ENCODE results near the gene MED1.

DNA sequence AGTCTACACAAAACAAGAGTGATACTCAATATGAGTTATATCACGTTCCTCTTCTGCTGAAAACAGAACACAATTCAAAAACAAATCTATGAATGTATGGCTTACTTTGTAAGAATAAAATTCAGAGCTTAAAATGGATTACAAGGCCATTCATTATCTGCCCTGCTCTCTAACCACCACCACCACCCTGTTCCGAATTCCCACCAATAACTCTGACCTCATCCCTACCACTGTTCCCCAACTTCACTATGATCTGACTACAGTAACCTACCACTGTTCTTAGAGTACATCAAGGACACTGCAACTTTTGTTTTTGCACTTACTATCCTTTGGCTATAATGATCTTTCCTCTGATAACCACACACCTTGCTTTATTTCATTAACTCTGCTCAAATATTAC lies 70.9 kb downstream of the MED1 start:
- TF ChIP-seq, protein P1, sequence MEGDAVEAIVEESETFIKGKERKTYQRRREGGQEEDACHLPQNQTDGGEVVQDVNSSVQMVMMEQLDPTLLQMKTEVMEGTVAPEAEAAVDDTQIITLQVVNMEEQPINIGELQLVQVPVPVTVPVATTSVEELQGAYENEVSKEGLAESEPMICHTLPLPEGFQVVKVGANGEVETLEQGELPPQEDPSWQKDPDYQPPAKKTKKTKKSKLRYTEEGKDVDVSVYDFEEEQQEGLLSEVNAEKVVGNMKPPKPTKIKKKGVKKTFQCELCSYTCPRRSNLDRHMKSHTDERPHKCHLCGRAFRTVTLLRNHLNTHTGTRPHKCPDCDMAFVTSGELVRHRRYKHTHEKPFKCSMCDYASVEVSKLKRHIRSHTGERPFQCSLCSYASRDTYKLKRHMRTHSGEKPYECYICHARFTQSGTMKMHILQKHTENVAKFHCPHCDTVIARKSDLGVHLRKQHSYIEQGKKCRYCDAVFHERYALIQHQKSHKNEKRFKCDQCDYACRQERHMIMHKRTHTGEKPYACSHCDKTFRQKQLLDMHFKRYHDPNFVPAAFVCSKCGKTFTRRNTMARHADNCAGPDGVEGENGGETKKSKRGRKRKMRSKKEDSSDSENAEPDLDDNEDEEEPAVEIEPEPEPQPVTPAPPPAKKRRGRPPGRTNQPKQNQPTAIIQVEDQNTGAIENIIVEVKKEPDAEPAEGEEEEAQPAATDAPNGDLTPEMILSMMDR (optimal IDR thresholded peaks at IDR 0.05 in 1 of 3, IDR thresholded peaks at IDR 0.05 in 1 of 3, conservative IDR thresholded peaks at IDR 0.05 in 1 of 3; ENCODE audit: extremely low read depth in 1 of 3, insufficient read depth in 2 of 3, low read length in 3 of 3) = no peak
- TF ChIP-seq EZH2 (IDR thresholded peaks at IDR 0.05; ENCODE audit: low read length) = no peak
